ELF-1 (cell line): ENCODE data around the gene ADAMTSL1.
A peak's percentile ranks its signal among the peaks of the same experiment; 100 is the strongest.

Source experiments
- DNase-seq: peaks from one replicate; pipeline ENCODE4 v3.0.0-alpha.2; 2016; ENCODE audit warnings: low read depth, low spot score

Gene ADAMTSL1

DNA sequence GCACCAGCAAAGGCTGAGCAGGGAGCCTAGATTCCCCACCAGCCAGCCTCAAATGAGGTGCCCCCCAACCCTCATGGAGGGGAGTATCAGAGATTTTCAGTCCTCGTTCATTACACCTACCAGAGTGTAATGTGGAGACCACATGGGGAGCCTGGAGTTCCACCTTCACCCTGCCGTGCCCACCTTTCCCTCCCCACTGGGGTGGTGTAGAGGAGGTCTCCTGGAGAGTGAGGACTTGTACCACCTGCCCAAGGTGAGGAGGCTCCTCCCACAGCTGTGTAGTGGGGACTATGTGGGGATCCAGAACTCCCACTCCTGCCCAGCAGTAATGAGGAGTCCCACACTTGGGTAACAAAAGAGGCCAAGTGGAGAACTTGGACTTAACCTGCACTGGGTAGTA, 337.2 kb downstream of the ADAMTSL1 start:
- no peak for DNase-seq

DNA sequence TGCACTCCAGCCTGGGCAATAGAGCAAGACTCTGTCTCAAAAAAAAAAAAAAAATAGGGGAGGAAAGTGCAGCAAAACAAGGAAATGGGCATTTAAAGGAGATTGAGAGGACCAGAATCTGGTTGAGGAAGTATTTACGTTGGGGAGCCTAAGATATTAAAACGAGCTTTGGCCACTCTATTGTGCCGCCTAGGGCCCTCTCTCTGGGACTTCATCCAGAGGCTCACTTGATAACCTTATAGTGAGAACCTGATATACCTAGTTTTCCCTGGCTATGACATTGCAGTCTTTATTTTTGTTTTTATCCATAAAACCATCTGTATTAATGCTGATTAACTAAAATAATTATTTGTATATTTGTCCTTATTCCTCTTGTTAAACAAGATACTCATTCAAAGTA, 345.5 kb downstream of the ADAMTSL1 start:
- DNase-seq, result no peak

DNA sequence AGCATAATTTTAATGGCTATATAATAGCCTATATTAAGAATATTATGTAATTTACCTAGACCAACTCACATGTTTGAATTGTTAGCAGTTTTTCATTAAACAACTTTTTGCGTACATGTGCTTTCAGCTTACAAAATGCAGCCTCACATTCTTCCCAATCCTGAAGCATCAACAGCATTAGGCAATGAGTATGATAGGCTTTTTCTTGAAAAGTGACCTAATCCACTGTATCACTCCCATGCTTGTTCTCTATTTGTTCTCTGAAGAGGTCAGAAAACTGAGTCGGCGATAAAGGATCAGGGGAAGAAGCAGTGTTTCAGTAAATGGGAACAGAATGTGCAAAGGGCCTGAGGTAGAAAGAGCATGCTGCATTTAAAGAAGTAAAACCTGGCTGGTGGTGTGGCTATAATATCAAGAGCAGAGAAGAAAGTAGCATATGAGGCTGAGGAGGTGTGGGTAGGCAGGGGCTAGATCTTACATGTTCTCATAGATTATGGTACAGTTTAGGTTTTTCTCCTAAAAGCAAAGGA, 346.7 kb downstream of the ADAMTSL1 start:
- no peak for DNase-seq

DNA sequence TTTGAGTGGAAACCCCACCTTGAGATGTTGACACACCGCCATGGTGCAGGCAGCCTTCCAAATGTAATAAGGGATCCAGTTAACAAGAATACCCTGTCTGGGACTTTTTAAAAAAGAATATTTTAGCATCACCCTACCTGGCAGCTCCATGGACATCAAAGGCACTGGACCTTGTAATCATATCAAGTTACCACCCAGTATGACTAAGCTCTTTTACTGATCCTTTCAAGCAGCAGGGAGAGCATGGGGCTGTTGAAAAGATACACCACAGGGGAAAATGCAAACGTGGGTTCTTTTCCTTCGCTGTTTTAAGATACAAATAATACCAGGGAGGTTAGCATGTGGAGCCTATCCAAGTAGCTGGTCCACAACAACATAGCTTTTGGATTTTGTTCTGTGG, 347.8 kb downstream of the ADAMTSL1 start:
- DNase-seq, result peak; percentile 8

DNA sequence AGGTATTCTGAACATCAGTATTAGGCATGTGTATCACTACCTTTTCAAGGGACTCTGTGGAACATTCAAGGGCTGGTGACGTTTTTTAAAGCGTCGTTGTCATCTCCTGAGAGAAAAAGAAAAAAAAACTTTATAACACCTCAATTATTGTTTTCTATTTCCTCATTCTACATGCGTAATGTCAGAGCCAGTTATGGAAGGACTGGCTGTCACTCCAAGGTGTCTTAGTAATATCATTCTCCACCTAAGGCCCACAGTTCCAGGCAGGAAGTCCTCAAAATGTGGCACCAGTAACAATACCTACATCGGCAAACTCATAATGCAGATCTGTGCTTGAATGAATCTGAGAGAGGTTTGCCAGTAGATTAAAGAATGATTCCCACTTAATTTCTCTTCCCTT, 348.9 kb downstream of the ADAMTSL1 start:
- DNase-seq, result no peak

DNA sequence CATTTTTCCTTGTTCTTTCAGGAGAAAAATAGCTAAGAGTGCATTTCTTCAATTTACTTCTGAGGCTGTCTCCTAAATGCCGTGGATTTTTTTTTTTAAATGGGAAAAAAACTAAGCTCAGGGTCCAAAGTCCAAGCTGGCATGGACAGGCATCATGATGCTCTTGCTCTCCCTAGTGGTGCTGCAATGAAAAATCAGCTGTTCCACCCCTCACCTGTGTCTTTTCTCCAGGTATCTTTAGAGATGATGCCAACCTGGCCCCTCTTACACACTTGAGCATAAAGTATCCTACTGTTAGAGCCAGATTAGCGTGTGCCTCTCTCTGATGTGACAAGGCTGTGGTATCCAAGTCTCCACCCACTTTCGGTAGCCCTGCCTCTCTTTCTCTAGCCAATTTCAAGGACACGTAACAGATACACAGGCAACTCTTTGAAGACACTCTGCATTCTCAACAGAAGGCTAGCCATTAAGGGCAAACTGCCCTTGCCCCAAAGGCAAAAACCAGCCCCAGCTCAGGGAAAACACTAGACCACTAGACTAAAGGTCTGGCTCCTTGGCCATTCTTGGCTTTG, 350.2 kb downstream of the ADAMTSL1 start:
- peak; percentile 16 for DNase-seq

DNA sequence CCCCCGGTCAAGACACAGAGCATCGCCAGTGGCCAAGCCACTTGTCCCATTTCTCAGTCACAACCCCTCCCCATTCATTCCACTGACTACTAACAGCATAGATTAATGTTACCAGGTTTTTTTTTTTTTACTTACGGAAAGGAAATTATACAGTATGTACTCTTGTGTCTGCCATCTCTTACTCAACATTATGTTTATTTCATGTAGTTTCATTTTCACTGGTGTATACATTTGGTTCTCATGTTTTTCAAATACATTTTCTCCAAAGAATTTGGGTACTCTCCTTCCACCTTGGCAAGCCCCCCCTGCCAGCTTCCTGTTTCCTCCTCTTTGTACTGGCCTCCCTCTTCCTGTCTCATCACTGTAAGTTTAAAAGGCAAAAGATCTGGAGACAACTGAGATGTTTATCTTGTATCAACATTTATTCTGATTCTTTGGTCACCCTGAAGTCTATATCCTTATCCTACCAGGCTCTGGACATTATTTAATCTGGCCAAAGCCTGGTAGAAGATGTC, 351.8 kb downstream of the ADAMTSL1 start:
- no peak for DNase-seq

DNA sequence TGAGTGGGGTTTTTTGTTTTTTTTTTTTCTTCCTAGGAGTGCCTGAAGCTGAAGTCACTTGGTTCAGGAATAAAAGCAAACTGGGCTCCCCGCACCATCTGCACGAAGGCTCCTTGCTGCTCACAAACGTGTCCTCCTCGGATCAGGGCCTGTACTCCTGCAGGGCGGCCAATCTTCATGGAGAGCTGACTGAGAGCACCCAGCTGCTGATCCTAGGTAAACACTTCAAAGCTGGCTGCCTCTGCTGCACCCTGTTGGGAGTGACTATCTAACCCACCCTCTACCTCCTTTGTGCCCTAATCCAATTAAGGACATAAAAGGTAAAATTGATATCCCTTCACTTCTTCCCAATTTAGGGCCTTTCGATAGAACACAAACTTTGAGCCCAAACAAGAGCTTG, 352.3 kb downstream of the ADAMTSL1 start:
- DNase-seq, result peak; percentile 10

DNA sequence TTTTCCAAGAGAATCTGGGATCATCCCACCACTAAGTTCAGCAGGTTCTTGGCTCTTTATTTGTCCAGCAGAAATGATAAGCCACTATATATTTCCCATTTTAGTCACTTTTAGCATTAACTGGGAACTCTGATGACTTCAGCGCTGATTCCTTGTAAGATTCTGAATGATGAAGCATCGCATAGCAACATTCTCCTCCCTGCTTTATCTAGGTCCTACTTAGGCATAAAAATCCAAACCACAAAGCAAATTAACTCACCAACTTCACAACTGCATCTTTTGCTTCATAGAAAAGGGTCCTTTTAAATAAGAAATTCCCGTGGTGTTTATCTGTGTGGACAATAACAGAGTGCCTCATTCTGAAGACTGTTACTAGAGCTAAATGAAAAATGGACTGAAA, 355.1 kb downstream of the ADAMTSL1 start:
- no peak for DNase-seq

DNA sequence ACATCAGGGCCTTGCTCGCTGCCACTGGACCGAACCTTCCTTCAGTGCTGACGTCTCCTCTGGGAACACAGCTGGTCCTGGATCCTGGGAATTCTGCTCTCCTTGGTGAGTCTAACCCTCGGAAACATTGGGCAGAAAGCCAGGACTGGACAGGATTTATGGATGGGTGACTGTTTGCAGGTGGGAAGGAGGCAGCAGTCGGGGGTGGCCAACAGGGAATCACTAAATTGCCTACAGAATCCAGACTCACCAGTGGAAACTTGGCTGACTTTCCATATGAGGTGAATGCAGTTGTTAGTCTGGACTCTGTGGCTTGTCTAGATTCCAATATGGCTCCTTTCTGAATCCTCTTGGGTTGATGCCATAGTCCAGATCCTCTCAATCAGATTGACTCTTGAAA, 355.9 kb downstream of the ADAMTSL1 start:
- no peak for DNase-seq

DNA sequence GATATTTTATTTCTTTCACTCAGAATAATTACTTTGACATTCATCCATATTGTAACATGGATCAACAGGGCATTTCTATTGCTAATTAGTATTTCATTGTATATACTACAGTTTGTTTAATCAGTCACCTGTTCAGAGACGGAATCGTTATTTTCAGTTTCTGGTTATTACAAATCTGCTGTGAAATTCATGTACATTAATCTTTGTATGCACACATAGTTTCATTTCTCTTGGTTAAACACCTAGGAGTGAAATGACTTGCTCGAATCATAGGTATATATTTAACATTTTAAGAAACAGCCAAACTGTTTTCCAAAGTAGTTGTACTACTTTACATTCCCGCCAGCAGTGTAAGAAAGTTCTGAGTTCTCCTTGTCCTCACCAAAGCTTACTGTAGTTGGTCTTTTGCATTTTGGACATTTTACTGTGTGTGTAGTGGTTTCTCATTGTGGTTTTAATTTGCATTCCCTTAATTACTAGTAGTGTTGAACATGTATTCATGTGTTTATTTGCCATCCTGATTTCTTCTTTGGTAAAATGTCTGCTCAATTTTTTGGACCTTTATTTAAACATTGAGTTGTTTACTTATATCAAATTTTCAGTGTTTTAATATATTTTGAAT, 360.9 kb downstream of the ADAMTSL1 start:
- DNase-seq, result no peak

DNA sequence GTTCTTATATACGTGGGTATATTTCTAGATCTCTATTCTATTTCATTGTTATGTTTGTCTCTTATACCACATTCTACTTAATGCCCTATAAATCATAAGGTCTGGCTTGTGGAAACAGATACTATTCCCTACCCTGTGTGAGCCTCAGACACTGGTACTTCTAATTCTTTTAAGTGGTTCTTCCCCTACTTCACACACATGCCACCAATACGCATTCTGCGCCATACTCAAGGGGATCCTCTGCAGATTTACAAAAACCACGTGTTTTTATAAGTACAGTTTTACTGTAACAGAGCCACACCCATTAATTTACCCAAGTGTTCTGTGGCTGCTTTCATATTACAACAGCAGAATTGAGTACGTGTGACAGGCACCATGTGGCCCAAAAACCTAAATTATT, 363.4 kb downstream of the ADAMTSL1 start:
- no peak for DNase-seq

DNA sequence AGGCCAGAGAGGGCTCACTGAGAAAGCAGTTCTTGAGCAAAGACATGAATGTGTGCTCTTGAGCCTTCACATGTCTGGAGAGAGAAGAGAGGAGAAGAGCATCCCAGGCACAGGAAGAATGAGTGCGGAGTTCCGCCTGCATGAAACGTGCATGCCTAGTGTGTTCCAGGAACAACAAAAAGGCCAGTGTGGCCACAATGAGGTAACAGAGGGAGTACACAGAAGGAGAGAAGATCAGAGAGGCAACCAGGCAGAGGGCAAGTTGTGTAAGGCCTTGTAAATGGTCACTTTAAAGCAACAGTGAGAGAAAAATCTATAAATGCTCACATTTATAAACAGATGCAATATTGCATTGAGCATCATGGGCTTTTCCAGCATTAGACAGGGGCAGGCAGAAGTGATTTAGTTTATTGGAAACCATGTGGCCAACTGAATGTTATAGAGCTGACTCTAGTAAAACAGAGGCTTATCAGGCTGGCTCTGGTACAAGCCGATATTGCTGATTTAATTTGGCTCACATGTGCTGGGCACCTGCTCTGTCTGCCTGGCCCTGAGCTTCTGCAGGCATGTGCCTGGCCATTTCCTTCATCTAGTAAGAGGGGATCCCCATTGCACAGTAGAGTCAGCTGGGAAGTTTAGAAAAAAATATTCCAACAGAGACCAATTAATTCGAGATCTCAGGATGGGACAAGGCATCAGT, 373.8 kb downstream of the ADAMTSL1 start:
- DNase-seq, result no peak

DNA sequence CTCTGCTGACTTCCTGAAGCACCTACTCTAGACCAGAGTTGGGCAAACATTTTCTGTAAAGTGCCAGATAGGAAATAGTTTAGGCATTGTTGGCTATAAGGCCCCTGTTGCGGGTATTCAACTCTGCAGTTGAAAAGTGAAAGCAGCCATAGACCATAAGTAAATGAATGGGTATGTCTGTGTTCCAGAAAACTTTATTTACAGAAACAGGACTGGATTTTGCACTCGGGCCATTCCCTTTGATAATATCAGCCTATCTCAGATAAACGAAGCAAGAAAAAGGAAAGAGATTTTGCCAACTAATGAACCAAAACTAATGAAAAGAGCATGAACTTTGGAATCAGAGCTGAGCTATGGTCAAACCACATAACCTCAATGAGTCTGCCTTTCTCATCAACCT, 374.7 kb downstream of the ADAMTSL1 start:
- DNase-seq, result no peak

DNA sequence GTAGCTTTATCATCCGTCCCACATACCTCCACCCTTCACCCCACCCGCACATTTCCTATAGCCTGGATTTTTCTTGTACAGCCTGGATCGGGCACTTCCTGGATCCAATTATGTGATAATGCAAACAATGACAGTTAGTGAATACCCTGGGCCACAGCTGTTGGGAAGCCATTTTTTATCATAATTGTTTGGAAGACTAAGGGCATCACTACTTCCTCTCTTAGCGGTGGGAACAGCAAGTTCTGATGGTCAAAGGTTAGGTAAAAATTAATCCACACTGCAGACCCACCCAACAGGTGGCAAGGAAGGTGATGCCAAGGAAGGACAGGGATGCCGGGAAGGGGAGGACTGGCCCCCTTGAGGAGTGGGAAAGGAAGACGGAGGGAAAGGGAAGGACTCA, 375.3 kb downstream of the ADAMTSL1 start:
- no peak for DNase-seq

DNA sequence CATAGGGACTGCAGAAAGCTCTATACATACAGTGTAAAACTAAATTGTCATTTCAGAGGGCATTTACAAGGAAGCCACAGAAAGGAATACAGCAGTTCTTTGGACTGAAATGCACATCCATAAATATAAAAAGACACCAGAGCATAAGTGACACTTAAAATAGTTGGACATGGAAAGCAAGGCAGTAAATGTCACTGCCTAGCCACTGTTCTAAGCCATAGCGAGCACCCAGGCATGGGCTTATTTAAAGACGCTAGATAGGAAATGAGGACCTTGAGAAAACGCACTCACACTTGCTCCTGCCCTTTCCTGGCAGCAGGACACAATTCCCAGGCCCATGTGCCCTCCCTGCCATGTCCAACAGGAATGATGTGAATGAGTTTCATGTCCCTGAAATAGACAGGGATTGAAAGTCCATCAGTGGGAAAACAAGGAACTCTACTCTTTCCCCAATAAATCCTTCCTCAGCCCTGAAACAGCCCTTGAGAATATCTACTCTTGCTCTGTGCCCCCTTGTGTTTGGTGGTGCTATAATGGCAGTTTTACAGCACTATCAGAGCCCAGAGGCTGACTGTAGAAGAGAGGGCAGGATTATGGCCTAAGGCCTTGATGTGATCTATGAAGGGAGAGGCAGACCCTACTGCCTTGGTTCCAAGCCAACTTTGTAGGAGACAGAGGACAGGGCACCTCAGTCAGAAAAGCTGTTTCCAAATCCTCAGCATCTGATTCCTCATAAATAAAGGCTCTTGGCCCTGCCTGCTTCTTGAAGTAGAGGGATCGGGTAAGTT, 376.1 kb downstream of the ADAMTSL1 start:
- DNase-seq, result no peak

DNA sequence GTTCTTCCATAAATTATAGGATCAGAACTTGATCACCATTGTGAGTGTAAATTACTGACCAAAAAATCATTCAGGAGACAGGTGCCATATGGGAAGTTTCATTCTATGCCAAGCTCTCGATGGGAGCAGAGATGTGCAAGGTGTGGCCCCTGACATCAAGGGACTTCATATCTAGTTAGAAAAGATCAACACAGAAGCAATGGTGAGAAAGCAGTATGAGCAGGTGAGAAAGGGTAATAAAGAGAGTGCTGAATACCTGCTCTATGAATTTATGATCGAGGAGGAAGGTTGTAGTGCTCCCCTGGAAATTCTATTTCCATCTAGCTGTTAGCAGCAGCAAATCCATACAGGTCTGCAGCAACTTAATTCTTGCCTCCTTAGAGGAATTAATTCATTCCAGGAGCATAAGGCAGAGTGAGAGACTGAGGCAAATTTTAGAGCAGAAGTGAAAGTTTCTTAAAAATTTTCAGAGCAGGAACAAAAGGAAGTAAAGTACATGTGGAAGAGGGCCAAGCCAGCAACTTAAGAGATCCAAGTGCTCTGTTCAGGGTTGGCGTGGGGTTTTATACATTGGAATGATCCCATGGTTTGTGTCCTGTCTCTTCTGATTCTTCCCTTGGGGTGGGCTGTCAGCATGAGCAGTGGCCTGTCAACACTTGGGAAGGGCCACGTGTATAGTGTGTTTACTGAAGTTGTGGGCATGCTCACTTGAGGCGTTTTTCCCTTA, 377.3 kb downstream of the ADAMTSL1 start:
- no peak for DNase-seq

DNA sequence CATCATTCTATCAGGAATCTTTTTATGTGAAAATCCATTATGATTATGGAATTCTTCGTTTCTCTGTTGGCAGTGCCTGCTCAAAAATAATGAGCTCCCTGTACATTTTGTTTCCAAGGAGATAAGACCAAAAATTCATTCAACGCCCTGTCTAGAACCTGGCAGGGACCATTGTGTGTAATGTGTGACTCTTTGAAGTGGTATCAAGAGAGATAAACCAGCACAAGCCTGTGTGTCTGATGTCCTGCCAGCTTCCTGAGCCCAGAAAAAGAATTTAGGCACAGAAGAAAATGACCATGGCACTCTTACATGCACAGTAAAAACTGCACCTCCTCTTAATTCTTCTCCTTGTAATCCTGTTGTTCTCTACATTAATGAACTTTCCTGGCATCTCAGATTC, 381.7 kb downstream of the ADAMTSL1 start:
- DNase-seq, result no peak

DNA sequence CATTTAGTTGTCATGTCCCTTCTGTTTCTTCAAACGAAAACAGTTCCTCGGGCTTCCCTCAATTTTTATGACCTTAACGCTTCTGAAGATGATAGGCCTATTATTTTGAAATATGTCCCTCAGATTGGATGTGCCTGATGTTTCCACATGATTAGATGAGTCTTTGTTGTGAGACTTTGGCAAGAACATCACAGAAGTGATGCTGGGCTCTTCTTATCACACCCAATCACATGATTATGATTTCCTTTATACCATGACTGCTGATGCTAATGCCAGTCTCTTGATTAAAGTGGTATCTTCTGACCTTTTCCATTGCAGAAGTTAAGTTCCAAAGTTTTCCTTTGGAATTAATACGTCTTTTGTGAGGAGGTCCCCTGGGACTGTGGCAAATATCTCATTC, 383.4 kb downstream of the ADAMTSL1 start:
- no peak for DNase-seq

DNA sequence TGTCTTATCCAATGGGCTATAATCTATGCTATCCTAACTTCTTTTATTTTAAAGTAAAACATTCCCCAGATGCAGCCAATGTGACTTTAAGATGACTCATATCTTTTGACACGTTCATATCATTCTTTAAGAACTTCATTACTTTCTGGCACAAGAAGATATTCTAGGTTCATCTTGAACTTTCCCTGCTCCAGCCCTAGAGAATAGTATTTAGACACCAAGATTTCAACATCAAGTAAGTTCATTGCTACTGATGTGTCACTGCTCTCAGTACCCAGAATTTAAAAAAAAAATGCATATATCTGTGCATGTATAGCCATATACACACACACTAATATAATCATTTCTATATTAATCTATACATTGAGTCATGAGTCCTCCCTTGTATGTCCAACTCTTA, 383.8 kb downstream of the ADAMTSL1 start:
- no peak for DNase-seq
